Neural progenitor cell (in vitro differentiated cells): ENCODE results near the gene LILRA1.
"Not testable (repeated sequence)": the region's sequence is repeated elsewhere in the genome, so short reads cannot be mapped to it uniquely, and the experiment has no call there.

Source experiments
- EZH2phosphoT487 ChIP-seq: fragments of 200-600 bp; sonication (generic); IDR thresholded peaks from 2 replicates; pipeline ENCODE4 v1.6.1; 2017; ENCODE audit warnings: antibody characterized with exemption
- TF ChIP-seq, protein P1 (sequence below): fragments of 200-600 bp; sonication (generic); IDR thresholded peaks from 2 replicates; pipeline ENCODE4 v1.5.1; 2017; ENCODE audit warnings: antibody characterized with exemption, mild to moderate bottlenecking

DNA sequence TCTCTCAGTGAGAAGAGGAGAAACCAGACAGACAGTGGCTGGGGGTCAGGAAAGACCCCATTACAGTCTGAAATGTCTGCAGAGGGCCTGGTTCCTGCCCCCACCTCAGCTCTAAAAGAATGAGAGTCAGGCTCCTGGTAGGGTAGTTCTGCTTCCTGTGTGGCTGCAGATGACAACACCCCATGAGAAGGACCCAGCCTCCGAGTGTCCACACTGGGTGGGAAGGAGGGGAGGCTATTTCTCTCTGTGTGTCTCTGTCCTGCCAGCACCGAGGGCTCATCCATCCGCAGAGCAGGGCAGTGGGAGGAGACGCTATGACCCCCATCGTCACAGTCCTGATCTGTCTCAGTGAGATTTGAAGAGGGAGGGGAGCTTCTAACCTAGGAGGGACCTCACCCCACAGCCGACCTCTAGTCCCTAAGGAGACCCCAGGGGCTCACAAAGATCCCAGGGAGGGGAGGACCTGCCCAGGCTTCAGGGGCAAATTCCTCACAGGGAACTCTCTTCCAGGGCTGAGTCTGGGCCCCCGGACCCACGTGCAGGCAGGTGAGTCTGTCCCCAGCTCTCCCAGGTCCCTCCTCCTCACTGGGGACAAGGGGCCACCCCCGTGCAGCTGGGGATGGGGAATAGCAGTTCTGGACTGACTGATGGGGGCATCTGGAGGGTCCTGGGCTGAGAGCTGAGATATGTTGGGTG is 647 bp downstream of the LILRA1 start:
- TF ChIP-seq, protein P1, sequence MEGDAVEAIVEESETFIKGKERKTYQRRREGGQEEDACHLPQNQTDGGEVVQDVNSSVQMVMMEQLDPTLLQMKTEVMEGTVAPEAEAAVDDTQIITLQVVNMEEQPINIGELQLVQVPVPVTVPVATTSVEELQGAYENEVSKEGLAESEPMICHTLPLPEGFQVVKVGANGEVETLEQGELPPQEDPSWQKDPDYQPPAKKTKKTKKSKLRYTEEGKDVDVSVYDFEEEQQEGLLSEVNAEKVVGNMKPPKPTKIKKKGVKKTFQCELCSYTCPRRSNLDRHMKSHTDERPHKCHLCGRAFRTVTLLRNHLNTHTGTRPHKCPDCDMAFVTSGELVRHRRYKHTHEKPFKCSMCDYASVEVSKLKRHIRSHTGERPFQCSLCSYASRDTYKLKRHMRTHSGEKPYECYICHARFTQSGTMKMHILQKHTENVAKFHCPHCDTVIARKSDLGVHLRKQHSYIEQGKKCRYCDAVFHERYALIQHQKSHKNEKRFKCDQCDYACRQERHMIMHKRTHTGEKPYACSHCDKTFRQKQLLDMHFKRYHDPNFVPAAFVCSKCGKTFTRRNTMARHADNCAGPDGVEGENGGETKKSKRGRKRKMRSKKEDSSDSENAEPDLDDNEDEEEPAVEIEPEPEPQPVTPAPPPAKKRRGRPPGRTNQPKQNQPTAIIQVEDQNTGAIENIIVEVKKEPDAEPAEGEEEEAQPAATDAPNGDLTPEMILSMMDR = not testable (repeated sequence)
- TF ChIP-seq EZH2phosphoT487 = not testable (repeated sequence)
